Renal cortex interstitium (tissue), 11 donors: Measurements from ENCODE around the gene WDR72. TPM values are rescaled to one million over a fixed set of nuclear protein-coding genes. Genes with fewer than 3 reads are reported as not detected.
"Not testable (repeated sequence)": the region's sequence is repeated elsewhere in the genome, so short reads cannot be mapped to it uniquely, and the experiment has no call there.

Source experiments
- DNase-seq, 11 donors: peaks; one replicate each; pipeline ENCODE4 v3.0.0-alpha.2; 2013; ENCODE audit warnings: low read depth in 9 of 11, low spot score in 4 of 11; ENCODE audit errors: extremely low read depth in 1 of 11
- polyA plus RNA-seq, 3 donors: library from polyadenylated mRNA; unstranded; fragments of 120-200 nt; gene quantifications; one replicate each; pipeline ENCODE4 v1.2.1, GENCODE V29; 2013; ENCODE audit not compliant: insufficient read length in 3 of 3

The WDR72 gene
- polyA plus RNA-seq, 3 donors = 59.2 to 77.2 (median 77.1) TPM

DNA sequence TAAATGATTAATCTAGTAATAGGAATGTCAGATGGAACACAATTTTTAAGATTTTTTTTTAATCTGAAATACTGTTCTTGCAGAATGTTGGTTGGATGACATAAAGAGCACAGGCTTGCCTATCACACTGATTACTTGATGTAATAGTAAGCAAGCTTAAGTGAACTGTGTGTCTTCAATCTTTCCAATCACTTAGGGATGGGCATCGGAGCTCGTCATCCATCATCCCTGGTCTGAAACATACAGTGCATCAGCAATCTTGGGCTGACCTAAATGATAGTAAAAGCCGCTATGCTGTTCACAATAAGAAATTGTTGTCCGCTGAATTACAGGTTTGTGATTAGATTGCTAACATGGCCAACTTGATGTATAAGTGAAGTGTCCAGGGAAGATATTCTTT is 195.8 kb downstream of the WDR72 start:
- no peak for DNase-seq

DNA sequence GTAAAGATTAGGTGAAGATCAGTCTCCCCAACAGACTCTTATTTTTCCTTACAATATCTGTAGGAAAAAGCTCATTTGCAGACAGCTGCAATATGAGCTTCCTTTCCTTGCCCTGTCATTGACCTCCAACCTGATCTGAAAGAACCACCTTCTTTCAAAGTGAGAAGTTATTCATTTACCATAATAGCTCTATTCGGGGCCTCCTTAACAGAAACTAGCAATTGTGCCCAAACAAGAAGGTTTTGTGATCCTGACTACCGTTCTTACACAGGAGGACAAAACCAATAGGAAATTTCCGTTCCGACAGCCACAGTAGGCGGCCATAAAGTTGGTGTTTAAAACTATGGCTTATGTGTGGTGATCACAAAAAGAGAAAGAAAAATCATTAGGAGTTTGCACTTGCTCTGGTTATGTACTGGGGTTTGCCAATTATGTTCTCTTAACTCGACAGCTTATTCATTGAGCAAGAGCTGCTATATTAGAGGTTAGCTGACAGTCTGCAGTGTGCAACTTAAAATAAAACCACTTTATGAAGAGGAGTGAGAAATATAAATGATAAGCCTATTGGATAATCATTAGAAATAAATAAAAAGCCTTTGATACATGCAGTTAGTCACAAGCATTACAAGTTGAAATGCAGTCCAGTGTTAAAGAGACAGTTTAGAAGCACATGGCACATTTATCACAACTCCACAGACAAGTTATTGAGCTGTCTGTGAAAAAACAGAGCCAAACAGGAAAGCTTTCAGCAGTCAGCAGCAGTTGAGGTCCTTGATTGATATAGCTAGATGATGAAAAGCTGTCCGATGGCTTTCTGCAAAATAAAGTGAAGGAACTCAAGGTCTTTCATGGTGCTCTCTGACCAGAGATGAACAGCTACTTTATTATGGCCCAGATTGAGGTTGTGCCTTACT is 199.8 kb downstream of the WDR72 start:
- peak in 3 of 11 donors; percentile 26 to 36 (median 28) for DNase-seq

DNA sequence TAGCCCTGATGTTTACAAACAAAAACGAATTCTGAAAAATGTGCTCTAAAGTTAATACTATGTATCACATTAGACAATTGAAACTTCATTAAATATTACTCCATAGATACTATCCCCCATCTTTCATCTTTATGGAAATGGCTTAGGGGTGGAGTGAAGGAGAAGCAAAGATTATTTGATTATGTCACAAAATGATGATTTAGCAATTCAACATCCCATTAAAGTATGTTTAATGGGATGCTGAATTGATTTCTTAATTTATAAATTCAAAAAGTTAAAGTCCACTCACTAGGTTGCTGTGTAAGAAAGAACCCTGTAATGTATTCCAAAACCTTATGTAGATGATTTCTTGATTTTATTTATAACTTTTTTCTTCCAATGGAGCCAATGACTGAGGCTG is 201.1 kb downstream of the WDR72 start:
- no peak for DNase-seq

DNA sequence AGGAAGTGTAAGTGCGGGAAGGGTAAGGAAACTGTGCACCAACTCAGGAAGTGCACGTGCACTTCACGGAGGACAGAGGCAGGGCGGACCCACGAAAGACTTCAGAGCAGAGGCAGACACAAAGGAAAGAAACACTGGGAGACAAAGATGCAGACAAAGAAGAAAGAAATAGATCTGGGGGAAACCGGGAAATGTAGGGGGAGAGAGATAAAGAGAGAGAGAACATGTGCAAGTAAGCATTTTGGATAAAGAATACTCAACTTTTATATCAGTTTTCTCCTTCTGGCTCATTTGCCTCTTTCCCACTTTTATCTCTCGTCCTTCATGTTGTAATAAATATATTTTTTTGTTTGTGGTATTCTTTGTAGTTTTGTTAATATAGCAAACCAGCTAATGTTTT is 204.2 kb downstream of the WDR72 start:
- DNase-seq = no peak

DNA sequence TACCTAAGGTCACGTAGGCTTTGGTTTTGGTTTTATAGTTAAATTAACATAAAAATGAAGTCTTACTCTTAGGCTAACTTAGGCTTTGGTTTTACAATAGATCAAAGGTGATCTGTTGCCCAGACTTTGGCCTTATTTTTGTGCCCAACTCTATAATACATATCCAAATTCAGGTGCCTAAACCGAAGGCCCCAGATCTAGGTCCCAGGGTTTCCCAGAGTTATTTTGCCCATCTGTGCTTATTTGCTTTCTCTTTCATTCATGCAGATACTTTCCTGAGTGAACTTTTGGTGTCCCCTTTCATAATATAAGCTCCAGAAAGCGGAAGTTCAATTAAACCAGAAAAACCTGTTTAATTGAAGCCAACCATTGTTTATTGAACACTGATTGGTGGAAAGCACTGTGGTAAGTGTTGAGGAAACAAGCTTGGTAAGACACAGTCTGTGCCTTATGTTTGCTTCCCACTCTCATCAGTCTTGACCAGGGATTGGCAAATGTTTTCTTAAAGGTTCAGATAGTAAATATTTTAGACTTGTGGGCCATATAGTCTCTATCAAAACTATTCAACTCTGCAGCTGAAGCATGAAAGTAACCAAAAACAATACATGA is 209.7 kb downstream of the WDR72 start:
- no peak for DNase-seq

DNA sequence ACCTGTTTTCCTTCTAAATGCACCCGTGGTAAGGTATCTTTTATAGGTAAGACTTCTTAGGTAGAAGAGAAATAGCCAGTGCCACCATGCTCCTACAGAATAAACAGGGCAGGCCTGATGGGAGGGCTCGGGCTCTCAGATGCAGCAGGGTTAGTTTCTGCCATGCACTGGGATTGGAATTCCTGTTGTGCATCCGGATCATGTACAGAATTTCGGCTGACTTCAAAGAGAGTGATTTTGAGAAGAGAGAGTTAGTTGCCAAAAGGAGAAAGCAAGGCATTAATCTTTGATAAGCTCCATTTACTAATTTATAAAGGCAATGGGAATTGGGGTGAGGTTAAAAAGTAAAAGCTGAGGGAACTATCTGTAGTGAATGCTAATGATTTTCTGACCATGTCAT is 211.2 kb downstream of the WDR72 start:
- DNase-seq = peak in 1 of 11 donors; percentile 30

DNA sequence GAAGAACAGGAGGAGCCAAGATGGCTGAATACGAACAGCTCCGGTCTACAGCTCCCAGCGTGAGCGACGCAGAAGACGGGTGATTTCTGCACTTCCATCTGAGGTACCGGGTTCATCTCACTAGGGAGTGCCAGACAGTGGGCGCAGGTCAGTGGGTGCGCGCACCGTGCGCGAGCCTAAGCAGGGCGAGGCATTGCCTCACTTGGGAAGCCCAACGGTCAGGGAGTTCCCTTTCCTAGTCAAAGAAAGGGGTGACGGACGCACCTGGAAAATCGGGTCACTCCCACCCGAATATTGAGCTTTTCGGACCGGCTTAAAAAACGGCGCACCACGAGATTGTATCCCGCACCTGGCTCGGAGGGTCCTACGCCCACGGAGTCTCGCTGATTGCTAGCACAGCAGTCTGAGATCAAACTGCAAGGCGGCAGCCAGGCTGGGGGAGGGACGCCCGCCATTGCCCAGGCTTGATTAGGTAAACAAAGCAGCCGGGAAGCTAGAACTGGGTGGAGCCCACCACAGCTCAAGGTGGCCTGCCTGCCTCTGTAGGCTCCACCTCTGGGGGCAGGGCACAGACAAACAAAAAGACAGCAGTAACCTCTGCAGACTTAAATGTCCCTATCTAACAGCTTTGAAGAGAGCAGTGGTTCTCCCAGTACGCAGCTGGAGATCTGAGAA is 218.7 kb downstream of the WDR72 start:
- not testable (repeated sequence) for DNase-seq

DNA sequence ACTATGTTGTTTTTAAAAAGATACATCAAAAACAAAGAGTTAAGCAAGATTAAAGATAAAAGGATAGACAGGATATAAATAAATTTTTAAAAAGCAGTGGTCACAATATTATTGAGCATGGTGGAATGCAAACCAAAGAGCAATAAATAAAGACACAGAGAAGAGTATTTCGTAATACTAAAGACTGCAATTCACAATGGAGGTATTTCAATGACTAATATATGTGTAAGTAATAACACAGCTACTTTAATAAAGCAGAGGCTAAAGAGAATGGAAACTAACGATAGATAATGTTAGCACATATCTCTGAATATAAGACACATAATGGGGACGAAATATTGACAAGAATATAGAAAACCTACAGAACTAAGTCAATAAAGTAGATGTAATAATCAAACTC is 219.6 kb downstream of the WDR72 start:
- no peak for DNase-seq

DNA sequence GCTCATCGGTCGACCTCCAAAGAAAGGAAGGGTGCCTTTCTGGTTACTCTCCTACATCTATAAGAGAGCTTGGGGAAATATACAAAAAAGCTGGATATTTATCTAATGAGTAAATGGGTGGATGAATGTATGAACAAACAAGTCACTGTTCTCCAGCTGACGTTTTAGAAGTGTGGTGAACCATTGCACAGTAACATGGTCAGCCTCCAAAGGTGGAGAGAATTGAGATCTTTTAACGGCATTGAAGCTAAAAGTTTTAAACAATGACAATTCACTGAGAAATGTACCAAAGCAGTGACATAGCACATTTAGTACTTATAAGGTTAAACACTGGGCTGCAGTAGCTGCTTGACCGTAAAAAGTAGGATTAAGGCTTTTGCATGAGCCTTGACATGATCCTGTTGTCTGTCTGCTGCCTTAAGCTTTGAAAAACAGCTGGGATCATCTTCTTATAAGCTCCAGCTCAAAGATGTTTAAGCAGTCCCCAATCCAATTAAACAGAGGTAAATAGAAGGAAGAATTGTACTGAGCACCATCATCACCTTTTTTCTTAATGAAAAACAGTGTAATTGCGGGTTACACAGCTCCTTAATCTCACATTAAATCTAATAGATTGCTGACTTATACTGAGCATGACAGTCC is 222.9 kb downstream of the WDR72 start:
- DNase-seq = no peak

DNA sequence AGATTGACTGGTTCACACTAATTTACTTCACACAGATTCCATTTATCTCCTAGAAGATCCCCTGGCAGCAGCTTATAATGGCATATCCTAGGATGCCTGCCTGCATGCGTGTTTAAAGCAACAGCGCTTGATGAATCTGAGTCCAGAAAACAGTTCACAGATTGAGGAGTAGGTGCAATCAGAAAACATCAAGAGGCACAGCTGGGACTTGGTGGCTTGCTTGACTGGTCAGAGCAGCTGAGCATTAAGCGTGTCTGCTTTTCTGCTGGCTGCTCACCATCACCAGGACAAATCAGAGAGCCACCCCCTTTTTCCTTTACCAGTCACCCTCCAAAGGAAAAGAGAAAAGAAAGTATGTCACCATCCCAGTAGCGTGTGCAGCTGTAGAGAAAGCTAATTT is 223.6 kb downstream of the WDR72 start:
- DNase-seq = no peak

DNA sequence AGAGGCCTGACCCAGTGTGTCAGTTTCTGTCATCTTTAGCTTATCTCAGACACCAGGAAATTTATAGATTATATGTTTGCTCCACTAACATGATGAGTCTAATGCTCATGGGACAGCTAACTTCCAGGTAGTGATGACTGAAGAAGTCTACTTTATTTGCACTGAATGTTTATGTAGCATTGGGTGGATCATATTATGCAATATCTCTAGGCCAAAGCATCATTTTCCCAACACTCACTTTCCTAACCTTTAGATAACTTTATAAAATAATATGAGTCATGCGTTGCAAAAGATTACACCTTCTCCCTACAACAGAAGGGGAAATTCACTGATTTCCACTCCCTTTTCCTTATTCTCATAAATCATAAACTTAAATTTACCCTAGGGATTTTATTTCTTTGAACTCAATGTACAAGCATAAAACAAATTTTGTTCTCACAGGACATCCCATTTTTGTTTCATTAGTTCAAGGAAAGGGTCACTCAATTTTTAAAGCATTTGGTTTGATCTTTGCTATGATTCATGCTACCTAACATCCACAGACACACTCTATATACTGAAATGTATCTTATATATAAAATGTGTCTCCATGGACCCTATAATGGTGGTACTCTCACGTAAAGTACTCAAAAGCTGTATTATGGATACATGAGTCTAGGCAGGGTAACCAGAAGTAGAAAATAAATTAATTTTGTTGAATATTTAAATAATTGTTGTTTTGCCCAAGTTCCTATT is 225.2 kb downstream of the WDR72 start:
- no peak for DNase-seq

DNA sequence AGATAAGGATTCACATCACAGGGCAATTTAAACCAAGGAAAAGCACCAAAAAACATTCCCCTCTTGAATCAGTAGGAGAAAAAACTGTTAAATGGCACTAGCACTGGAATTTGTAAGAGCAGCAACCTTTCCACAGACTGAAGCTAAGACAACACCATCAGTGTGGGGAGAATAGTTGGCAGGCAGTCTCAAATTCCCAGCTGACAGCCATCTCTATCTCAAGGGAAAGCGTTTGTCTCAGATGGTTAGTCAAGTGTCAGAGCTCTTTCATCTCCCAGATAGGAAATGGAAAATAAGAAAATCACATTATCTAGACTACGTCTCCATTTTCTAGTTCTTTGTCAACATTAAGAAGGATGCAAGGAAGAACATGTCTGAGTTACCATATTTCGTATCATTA is 228.7 kb downstream of the WDR72 start:
- peak in 5 of 11 donors; percentile 31 to 60 (median 39) for DNase-seq

DNA sequence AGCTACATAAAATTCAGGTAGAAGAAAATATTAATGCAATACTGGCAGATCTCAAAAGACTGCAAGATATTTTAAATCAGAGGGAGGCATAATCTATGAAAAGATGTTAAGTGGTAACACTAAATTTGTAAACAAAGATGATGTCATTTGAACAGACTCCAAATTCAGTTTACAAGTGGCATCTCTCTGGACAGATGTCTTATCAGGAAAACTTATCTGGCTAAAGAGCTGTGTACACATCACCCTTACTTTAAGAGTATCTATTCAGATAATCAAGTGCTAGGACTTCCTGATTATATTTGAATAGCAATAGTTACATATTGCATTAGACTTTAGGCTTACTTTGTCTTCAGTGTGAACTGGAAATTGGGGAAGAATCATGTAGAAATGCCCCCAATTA is 231.5 kb downstream of the WDR72 start:
- DNase-seq = no peak

DNA sequence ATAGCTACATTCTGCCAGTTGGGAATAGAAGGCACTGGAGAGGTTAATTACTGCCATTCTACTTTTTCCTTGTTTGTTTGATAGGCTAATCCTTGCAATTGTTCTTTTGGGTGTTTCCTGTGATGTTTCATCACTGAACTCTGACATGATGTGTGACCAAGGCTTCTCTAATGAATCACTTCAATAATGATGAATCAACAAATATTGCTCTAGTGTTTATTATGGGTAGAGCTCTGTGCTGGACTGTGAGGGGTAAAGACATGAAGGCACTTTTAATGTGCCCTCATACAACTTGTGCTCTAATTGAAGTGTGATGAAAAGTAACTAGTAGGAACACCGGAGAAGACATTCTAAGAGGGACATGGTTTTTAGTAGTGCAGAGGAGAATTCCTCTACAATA is 233.6 kb downstream of the WDR72 start:
- DNase-seq = no peak

DNA sequence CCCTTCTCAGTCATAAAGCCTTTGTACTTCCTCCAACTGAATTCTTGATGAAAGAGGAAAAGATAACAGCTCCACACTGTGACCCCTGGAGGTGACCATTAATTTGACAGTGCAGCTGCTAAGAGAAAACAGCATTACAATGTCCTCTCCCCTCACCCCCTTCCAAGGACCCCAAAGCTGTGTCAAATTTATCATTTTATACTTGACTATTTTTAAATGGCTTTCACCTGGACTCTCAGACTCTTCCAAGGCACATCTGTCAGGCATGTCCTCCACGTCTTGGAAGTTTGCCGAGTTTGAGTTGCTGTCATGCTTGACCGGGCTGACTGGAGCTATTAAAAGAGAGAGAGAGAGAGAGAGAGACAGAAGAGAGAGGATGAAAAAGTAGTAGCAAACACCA is 236.5 kb downstream of the WDR72 start:
- DNase-seq = peak; percentile 38 to 75 (median 57)

DNA sequence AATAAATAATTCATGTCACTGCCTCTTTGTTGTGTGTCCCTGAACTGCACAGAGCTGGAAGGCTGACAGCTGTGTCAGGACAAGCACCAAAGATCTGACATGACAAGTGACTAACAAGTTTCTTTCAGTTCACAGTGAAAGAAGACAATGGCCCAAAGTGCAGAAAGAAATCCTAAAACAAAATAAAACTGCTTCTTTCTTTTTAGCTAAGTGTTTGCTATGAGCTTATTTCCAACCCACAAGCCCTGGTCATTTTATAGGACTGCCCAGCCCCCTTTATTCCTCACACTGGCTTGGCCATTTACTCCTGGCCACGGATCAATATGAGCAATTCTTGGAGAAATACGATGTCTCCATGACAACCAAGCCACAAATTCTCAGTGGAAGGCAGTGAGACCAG is 238.5 kb downstream of the WDR72 start:
- no peak for DNase-seq

DNA sequence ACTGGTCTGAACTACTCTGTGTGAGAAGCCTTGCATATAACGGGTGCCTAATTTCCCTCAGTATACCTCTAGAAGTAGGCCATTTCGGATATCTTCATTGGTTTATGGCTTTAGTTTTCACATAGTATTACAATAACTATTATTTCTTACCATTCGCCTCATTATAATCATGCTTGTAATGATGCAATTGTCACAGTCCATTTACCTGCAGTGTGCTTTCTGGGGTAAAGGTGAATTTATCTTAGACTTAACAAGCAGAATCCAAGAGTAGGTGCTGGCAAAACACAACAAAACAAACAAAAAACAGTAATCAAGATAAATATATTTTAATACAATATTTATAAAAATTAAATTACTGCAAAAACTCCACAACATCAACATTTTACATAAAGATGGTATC is 246.0 kb downstream of the WDR72 start:
- no peak for DNase-seq

DNA sequence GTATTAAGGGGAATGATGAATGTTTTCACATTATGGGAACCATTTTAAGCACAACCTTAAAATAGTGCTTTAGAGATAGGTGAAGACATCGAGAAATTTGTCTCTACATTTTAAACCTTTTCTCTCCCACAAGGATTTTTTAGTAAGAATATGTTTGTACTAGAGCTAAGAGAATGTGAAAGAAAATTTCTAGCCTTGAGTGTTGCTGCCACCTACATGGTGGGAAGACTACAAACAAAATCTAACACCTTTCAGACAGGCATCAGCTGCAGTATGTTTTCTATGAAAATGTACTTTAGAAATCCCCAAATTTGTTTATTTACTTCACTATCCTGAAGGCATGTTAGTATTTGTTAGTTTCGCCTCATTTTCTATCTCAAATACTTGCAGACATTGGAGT is 247.4 kb downstream of the WDR72 start:
- DNase-seq = no peak

DNA sequence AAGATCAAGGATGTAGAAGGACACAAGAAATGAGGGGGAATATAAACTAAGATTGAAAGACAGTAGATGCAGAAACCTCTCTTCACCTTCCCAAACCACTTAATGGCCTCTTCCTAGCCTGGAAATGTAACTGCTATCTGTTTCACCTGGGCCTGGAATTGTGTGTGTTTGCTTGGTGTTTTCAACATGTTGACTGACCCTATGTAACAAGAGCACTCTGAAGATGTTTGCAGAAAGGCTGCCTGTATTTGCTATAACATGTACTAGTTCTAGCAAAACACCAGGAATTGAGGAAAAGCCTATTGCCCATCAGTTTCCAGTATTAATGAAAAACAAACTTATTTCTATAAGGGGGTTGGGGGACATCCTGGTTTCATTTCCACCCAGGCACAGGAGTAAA is 248.3 kb downstream of the WDR72 start:
- no peak for DNase-seq
